H1 (cell line): ENCODE data around the gene MYO9A. TPM values are rescaled to one million over a fixed set of nuclear protein-coding genes. Genes with fewer than 3 reads are reported as not detected.

Experiments used
- CTCF ChIA-PET: fragments of 300-600 bp; sonication (Branson Sonifier 250); formaldehyde crosslinking; loops from one replicate; lab custom pipeline; 2021; ENCODE audit not compliant: partially characterized antibody; lab: Charles Lee
- POLR2A ChIA-PET: fragments of 300-600 bp; sonication (Branson Sonifier 250); formaldehyde crosslinking; loops from one replicate; lab custom pipeline; 2021; ENCODE audit warnings: inconsistent platforms; ENCODE audit not compliant: partially characterized antibody; lab: Charles Lee
- DNase-seq, 2 experiments: peaks; one replicate each; pipeline versions ENCODE4 v3.0.0 to v3.0.0-alpha.2; 2010 to 2022; ENCODE audit warnings: low spot score in 2 of 2, low read depth in 1 of 2, mixed read lengths in 1 of 2
- FAIRE-seq: peaks from 2 replicates; lab custom pipeline; 2011; peaks lifted over from hg19 to GRCh38; lab: Jason Lieb, UNC
- H2AFZ ChIP-seq: 2 replicates; pipeline ENCODE4 v1.8.1; 2012; ENCODE audit warnings: low read length, inconsistent platforms
- H2AK5ac ChIP-seq: 2 replicates; pipeline ENCODE4 v1.6.1; 2013; ENCODE audit warnings: low read depth, low read length
- H2BK120ac ChIP-seq: replicated peaks from 2 replicates; pipeline ENCODE3; 2013; ENCODE audit warnings: low read depth, low read length, inconsistent platforms
- H2BK12ac ChIP-seq: 2 replicates; pipeline ENCODE4 v1.6.1; 2013; ENCODE audit warnings: low read depth, low read length
- H2BK15ac ChIP-seq: 2 replicates; pipeline ENCODE4 v1.6.1; 2013; ENCODE audit warnings: low read length
- H2BK20ac ChIP-seq: 2 replicates; pipeline ENCODE4 v1.6.1; 2013; ENCODE audit warnings: low read length
- H2BK5ac ChIP-seq: 2 replicates; pipeline ENCODE4 v1.6.1; 2013; ENCODE audit warnings: low read depth, low read length
- H3K14ac ChIP-seq: 2 replicates; pipeline ENCODE4 v1.6.1; 2013; ENCODE audit warnings: inconsistent platforms; ENCODE audit not compliant: insufficient read length
- H3K18ac ChIP-seq: 2 replicates; pipeline ENCODE4 v1.6.1; 2013; ENCODE audit warnings: low read length; ENCODE audit errors: extremely low read depth
- H3K23ac ChIP-seq: 2 replicates; pipeline ENCODE4 v1.6.1; 2013; ENCODE audit warnings: inconsistent platforms; ENCODE audit not compliant: insufficient read length
- H3K23me2 ChIP-seq: 2 replicates; pipeline ENCODE4 v1.6.1; 2013; ENCODE audit warnings: low read depth, low read length
- H3K27ac ChIP-seq: 2 replicates; pipeline ENCODE4 v1.6.1; 2011; ENCODE audit warnings: low read depth, low read length, inconsistent platforms
- H3K27me3 ChIP-seq, 4 experiments: replicated peaks in 1 of 4; 1 replicate in 1 of 4; 2 replicates in 3 of 4; pipeline versions ENCODE4 v1.6.1 to v1.8.1; 2011 to 2013; ENCODE audit warnings: low read length in 3 of 4, mild to moderate bottlenecking in 3 of 4, inconsistent platforms in 2 of 4, mixed read lengths in 2 of 4, moderate library complexity in 1 of 4; ENCODE audit not compliant: control insufficient read depth in 3 of 4, insufficient read depth in 3 of 4; ENCODE audit errors: extremely low read depth in 1 of 4
- H3K36me3 ChIP-seq, 4 experiments: 2 replicates each; pipeline versions ENCODE4 v1.6.1 to v1.8.1; 2011 to 2013; ENCODE audit warnings: mild to moderate bottlenecking in 4 of 4, low read length in 3 of 4, moderate library complexity in 2 of 4, control low read depth in 1 of 4, inconsistent platforms in 1 of 4; ENCODE audit not compliant: insufficient read depth in 4 of 4, control insufficient read depth in 2 of 4
- H3K4ac ChIP-seq: replicated peaks from 2 replicates; pipeline ENCODE3; 2013; ENCODE audit warnings: low read length, low read depth, mixed read lengths, inconsistent platforms; ENCODE audit not compliant: insufficient read length
- H3K4me1 ChIP-seq, 4 experiments: replicated peaks in 1 of 4; 1 replicate in 1 of 4; 2 replicates in 3 of 4; pipeline versions ENCODE4 v1.6.1 to v1.8.1; 2011 to 2013; ENCODE audit warnings: low read length in 3 of 4, inconsistent platforms in 2 of 4, mixed read lengths in 1 of 4; ENCODE audit not compliant: insufficient read depth in 4 of 4, control insufficient read depth in 3 of 4
- H3K4me2 ChIP-seq, 2 experiments: 2 replicates each; pipeline versions ENCODE4 v1.6.1 to v1.8.1; 2011 to 2013; ENCODE audit warnings: low read depth in 2 of 2, low read length in 2 of 2, control low read depth in 1 of 2, inconsistent platforms in 1 of 2, mild to moderate bottlenecking in 1 of 2; ENCODE audit not compliant: insufficient read depth in 1 of 2
- H3K4me3 ChIP-seq, 4 experiments: fragments of 200-600, 300-600 bp in 1 of 4; sonication (generic), shearing (Covaris generic), sonication (Bioruptor Twin) in 1 of 4; 2 replicates each; pipeline versions ENCODE4 v1.5.1 to v1.8.1; 2011 to 2016; ENCODE audit warnings: low read length in 4 of 4, low read depth in 3 of 4, control low read depth in 2 of 4, inconsistent platforms in 2 of 4, mild to moderate bottlenecking in 2 of 4, mixed read lengths in 1 of 4, moderate library complexity in 1 of 4; ENCODE audit not compliant: insufficient read depth in 2 of 4; ENCODE audit errors: extremely low read depth in 1 of 4
- H3K56ac ChIP-seq: replicated peaks from 2 replicates; pipeline ENCODE3; 2013; ENCODE audit warnings: low read depth, mild to moderate bottlenecking, mixed read lengths, low read length, inconsistent platforms; ENCODE audit not compliant: insufficient read length
- H3K79me1 ChIP-seq: 2 replicates; pipeline ENCODE4 v1.6.1; 2013; ENCODE audit warnings: low read depth, low read length, control low read depth
- H3K79me2 ChIP-seq, 2 experiments: 2 replicates each; pipeline versions ENCODE4 v1.6.1 to v1.8.1; 2012 to 2013; ENCODE audit warnings: low read length in 2 of 2, mild to moderate bottlenecking in 2 of 2, inconsistent platforms in 1 of 2; ENCODE audit not compliant: insufficient read depth in 2 of 2, control insufficient read depth in 1 of 2
- H3K9ac ChIP-seq, 4 experiments: replicated peaks in 1 of 4; 1 replicate in 1 of 4; 2 replicates in 3 of 4; pipeline versions ENCODE4 v1.6.1 to v1.8.1; 2011 to 2013; ENCODE audit warnings: low read depth in 3 of 4, low read length in 3 of 4, control low read depth in 2 of 4, mild to moderate bottlenecking in 2 of 4, moderate library complexity in 2 of 4, inconsistent platforms in 1 of 4; ENCODE audit errors: extremely low read depth in 1 of 4
- H3K9me3 ChIP-seq, 2 experiments: 2 replicates each; pipeline versions ENCODE4 v1.6.1 to v1.8.1; 2012 to 2013; ENCODE audit warnings: mild to moderate bottlenecking in 2 of 2, moderate library complexity in 2 of 2, control low read depth in 1 of 2, inconsistent platforms in 1 of 2, low read depth in 1 of 2, low read length in 1 of 2, mixed read lengths in 1 of 2; ENCODE audit not compliant: insufficient read depth in 2 of 2
- H4K20me1 ChIP-seq, 2 experiments: replicated peaks in 1 of 2; 2 replicates each; pipeline versions ENCODE3 to v1.8.1; 2011 to 2013; ENCODE audit warnings: inconsistent platforms in 2 of 2, low read length in 2 of 2, mild to moderate bottlenecking in 1 of 2; ENCODE audit not compliant: insufficient read depth in 2 of 2, control insufficient read depth in 1 of 2
- H4K5ac ChIP-seq: 2 replicates; pipeline ENCODE4 v1.6.1; 2013; ENCODE audit warnings: low read length, low read depth, mixed read lengths, inconsistent platforms; ENCODE audit not compliant: insufficient read length
- H4K8ac ChIP-seq: 2 replicates; pipeline ENCODE4 v1.8.0; 2013; ENCODE audit warnings: mild to moderate bottlenecking, moderate library complexity, low read length, inconsistent platforms; ENCODE audit not compliant: insufficient read depth; ENCODE audit errors: extremely low read depth
- H4K91ac ChIP-seq: replicated peaks from 2 replicates; pipeline ENCODE3; 2013; ENCODE audit warnings: low read length, mixed read lengths, inconsistent platforms; ENCODE audit not compliant: insufficient read length
- ASH2L ChIP-seq: fragments of 200-600, 300-600 bp; sonication (generic); IDR thresholded peaks from one replicate; pipeline ENCODE4 v1.7.1; 2017; ENCODE audit warnings: low read length
- CBX5 ChIP-seq: fragments of 300-800, 300-1000 bp; sonication (generic); IDR thresholded peaks from 2 replicates; pipeline ENCODE4 v1.7.1; 2016; ENCODE audit warnings: antibody characterized with exemption, low read length, low read depth
- CEBPB ChIP-seq: IDR thresholded peaks from 2 replicates; pipeline ENCODE4 v1.6.1; 2012; ENCODE audit warnings: low read depth, low read length
- CREB1 ChIP-seq: IDR thresholded peaks from 2 replicates; pipeline ENCODE4 v1.6.1; 2012; ENCODE audit warnings: inconsistent platforms
- NRF1 ChIP-seq: IDR thresholded peaks from 2 replicates; pipeline ENCODE4 v1.6.1; 2011; ENCODE audit warnings: mild to moderate bottlenecking, low read depth, low read length, improper control_type of control experiment
- POLR2A ChIP-seq, 2 experiments: IDR thresholded peaks; 1 replicate in 1 of 2; 2 replicates in 1 of 2; pipeline ENCODE4 v1.6.1; 2011; ENCODE audit warnings: low read depth in 2 of 2, low read length in 2 of 2, mild to moderate bottlenecking in 2 of 2; ENCODE audit errors: control extremely low read depth in 1 of 2
- RFX5 ChIP-seq: IDR thresholded peaks from 2 replicates; pipeline ENCODE4 v1.6.1; 2011; ENCODE audit warnings: low read depth, low read length, improper control_type of control experiment, borderline replicate concordance
- RNF2 ChIP-seq: fragments of 200-900, 300-1000 bp; sonication (generic); IDR thresholded peaks from 2 replicates; pipeline ENCODE4 v1.7.1; 2016; ENCODE audit warnings: borderline replicate concordance, low read depth, mild to moderate bottlenecking, antibody characterized with exemption, low read length; ENCODE audit not compliant: poor library complexity, severe bottlenecking; ENCODE audit errors: missing control alignments
- RXRA ChIP-seq: IDR thresholded peaks from 2 replicates; pipeline ENCODE4 v1.6.1; 2011; ENCODE audit warnings: low read depth, mild to moderate bottlenecking, low read length, moderate library complexity; ENCODE audit not compliant: insufficient read depth
- SIRT6 ChIP-seq: IDR thresholded peaks from one replicate; pipeline ENCODE4 v1.7.1; 2012; ENCODE audit warnings: low read length, inconsistent platforms
- SRF ChIP-seq: IDR thresholded peaks from 2 replicates; pipeline ENCODE4 v1.6.1; 2011; ENCODE audit warnings: mild to moderate bottlenecking, low read depth, low read length, moderate library complexity
- TAF1 ChIP-seq: IDR thresholded peaks from 2 replicates; pipeline ENCODE4 v1.6.1; 2011; ENCODE audit warnings: mild to moderate bottlenecking, low read depth, low read length
- TCF12 ChIP-seq: IDR thresholded peaks from 2 replicates; pipeline ENCODE4 v1.6.1; 2011; ENCODE audit warnings: low read depth, mild to moderate bottlenecking, low read length
- TEAD4 ChIP-seq: IDR thresholded peaks from 2 replicates; pipeline ENCODE4 v1.6.1; 2012; ENCODE audit warnings: low read depth, low read length, inconsistent platforms, mixed read lengths
- YY1 ChIP-seq: IDR thresholded peaks from 2 replicates; pipeline ENCODE4 v1.6.1; 2011; ENCODE audit warnings: low read depth, mild to moderate bottlenecking, low read length
- WGBS, 2 experiments: shearing (Covaris generic) in 1 of 2; methylation state at CpG; one replicate each; pipeline versions ENCODE4 v1.1.6 to v1.1.7; 2013 to 2015; ENCODE audit warnings: low lambda C conversion rate in 2 of 2, mixed read lengths in 2 of 2, inconsistent platforms in 1 of 2, low coverage in 1 of 2, missing lambda C conversion rate in 1 of 2; ENCODE audit not compliant: insufficient replicate concordance in 2 of 2, insufficient coverage in 1 of 2, insufficient read length in 1 of 2; ENCODE audit errors: extremely low coverage in 1 of 2, missing lambda C conversion rate in 1 of 2; 5-methylcytosine and 5-hydroxymethylcytosine counted together
- polyA plus RNA-seq, 7 experiments: library from polyadenylated mRNA; depleted of rRNA in 3 of 7; stranded (reverse) in 5 of 7; unstranded in 2 of 7; fragments of >200 nt in 5 of 7; fragments of 200-250 nt in 2 of 7; gene quantifications; 1 replicate in 5 of 7; 2 replicates in 1 of 7; 4 replicates in 1 of 7; pipeline versions ENCODE4 v1.2.1 to v1.2.3, GENCODE V29; 2011 to 2013; ENCODE audit warnings: missing spikeins in 2 of 7, mixed read lengths in 2 of 7
- total RNA-seq: library from RNA; stranded (reverse); fragmentation: NEBNext Ultra II Directional; extraction: Animal tissue kit (Norgen Biotek cat#: 25700); gene quantifications from 2 replicates; pipeline ENCODE4 v1.2.1, GENCODE V29; 2021

Gene MYO9A
- total and polyA plus RNA-seq, 2 of the 8 experiments (the other 6 are each of a cell fraction or from before 2014, with no cell fraction given): 3.9 to 26.0 TPM

DNA sequence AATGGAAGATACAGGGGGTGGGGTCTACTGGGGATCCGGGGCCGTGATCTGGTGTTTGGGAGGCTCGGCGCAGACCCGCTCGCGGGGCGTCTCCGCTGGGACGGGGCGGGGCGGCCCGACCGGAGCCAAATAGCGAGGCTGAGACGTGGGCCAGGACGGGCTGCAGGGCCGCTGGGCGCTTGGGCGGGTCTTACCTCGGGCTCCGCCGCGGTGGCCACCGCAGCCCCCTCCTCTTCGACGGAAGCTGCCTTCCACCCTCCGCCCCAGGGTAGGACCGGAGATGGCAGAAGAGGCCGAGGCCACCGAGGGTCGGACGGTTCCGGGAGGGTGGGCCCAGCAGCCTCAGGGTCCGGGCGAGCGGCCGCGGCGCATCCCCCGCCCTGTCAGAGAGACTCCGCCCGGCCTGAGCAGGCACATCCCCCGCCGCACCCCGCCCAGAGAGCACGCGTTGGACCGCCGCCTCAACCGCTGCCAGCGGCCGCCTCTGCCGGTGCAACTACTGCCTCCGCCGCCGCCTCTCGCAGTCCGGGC lies 399 bp downstream of the MYO9A start:
- WGBS, 2 experiments: 2% methylated on average over 33 of the region's 59 CpGs; no CpG with 5 or more reads in 1 of the 2 experiments
- TF ChIP-seq CEBPB (no peak), YY1 (no peak), ASH2L (peak; percentile 68), RNF2 (no peak), RXRA (no peak), CREB1 (no peak), CBX5 (no peak), SIRT6 (no peak), NRF1 (no peak), TAF1 (no peak), TCF12 (no peak), RFX5 (no peak), TEAD4 (no peak), POLR2A (IDR thresholded peaks at IDR 0.05; ENCODE audit: control extremely low read depth in 1 of 2, low read depth in 2 of 2, low read length in 2 of 2) (peak in 1 of 2 experiments; percentile 18; a peak in 1 of 3 replicates), SRF (no peak)

More for the DNA sequence above, 399 bp downstream of the MYO9A start:
- Histone ChIP-seq H3K4me2 (peak overlapping the region; percentile 79 to 93), H4K91ac (no peak overlapping the region), H3K18ac (no peak overlapping the region), H2BK120ac (no peak overlapping the region), H2AK5ac (no peak overlapping the region), H3K4me1 (peaks cover 0 to 3% (median 2%) of the 10 kb centered on the region in 4 experiments; a peak in 4 of 7 replicates), H2BK15ac (no peak overlapping the region), H3K36me3 (no peaks in the 10 kb centered on the region), H3K79me2 (peaks cover 0 to 35% of the 10 kb centered on the region in 2 experiments; a peak in 2 of 4 replicates), H3K27me3 (no peaks in the 10 kb centered on the region; a peak in 1 of 7 replicates), H3K56ac (no peak overlapping the region), H3K79me1 (peaks cover 3% of the 10 kb centered on the region; the same call in 1 of the 2 replicates), H2BK12ac (no peak overlapping the region), H3K14ac (no peak overlapping the region), H4K20me1 (peaks cover 2 to 3% of the 10 kb centered on the region in 2 experiments), H2BK20ac (no peak overlapping the region), H4K5ac (peak overlapping the region; percentile 40), H3K4me3 (peak overlapping the region; percentile 80 to 86 (median 84)), H2AFZ (peak overlapping the region; percentile 72; the same call in 1 of the 2 replicates), H4K8ac (peak overlapping the region; percentile 96; the same call in 1 of the 2 replicates), H3K23me2 (peaks cover 11% of the 10 kb centered on the region), H3K4ac (no peak overlapping the region), H3K9ac (peak overlapping the region; percentile 24 to 76 (median 44); a peak in 5 of 7 replicates), H3K9me3 (no peaks in the 10 kb centered on the region), H3K27ac (no peak overlapping the region), H2BK5ac (peak overlapping the region; percentile 66; the same call in 1 of the 2 replicates), H3K23ac (no peak overlapping the region)
- ChIA-PET CTCF (interaction anchor here (1.5 kb wide), 1 partner anchor 16 kb away, joined by 3 read pairs; no protein-coding TSS in a partner anchor), POLR2A (interaction anchor here (0.8 to 1.9 kb wide), 6 partner anchors 9 to 274 kb away, joined by 3 to 6 read pairs (median 4); partner anchors contain the start of gene GRAMD2A)
- DNase-seq: peak; percentile 25 to 87
- FAIRE-seq: no peak
